ENCODE measurements around the gene GRID2. TPM values are rescaled to one million over a fixed set of nuclear protein-coding genes. Genes with fewer than 3 reads are reported as not detected.
A peak's percentile ranks its signal among the peaks of the same experiment; 100 is the strongest.

The GRID2 gene
- total and polyA plus RNA-seq, 10 of the 15 experiments (the other 5 are each of a cell fraction or from before 2014, with no cell fraction given) = not detected

GRCh38 chr4:93786149-93786548, 1482.4 kb downstream of the GRID2 start (continued):
- no peak for TF ChIP-seq SPI1 (IDR thresholded peaks at IDR 0.05; ENCODE audit: borderline replicate concordance, insufficient read depth, low read depth, low read length)

GRCh38 chr4:93788712-93789111, 1484.9 kb downstream of the GRID2 start:
- H3K4me3 ChIP-seq = no peak overlapping the region
- H4K20me1 ChIP-seq (ENCODE audit: control insufficient read depth, insufficient read depth) = no peaks in the 10 kb centered on the region
- H3K36me3 ChIP-seq (ENCODE audit: control insufficient read depth in 2 of 2, insufficient read depth in 2 of 2, low read length in 1 of 2) = no peaks in the 10 kb centered on the region
- 96% methylated on average over 1 of the region's 1 CpG for WGBS (ENCODE audit: insufficient coverage, insufficient replicate concordance, low lambda C conversion rate, missing lambda C conversion rate)
- no peaks in the 10 kb centered on the region for H3K9me3 ChIP-seq (replicated peaks; ENCODE audit: control insufficient read depth, insufficient read depth, low read length)
- no peaks in the 10 kb centered on the region for H3K4me1 ChIP-seq (ENCODE audit: control insufficient read depth, insufficient read depth, low read length)
- H3K27me3 ChIP-seq (replicated peaks in 1 of 2; ENCODE audit: control insufficient read depth in 2 of 2, insufficient read depth in 2 of 2, low read length in 1 of 2) = no peaks in the 10 kb centered on the region
- no peak overlapping the region for H3K4me2 ChIP-seq (ENCODE audit: control insufficient read depth, insufficient read depth)
- intact Hi-C loops (cut with micrococcal nuclease; ENCODE audit: unreplicated experiment) = loop anchor here (2.0 kb wide), 2 partner anchors 78 to 468 kb away; no protein-coding TSS in a partner anchor
- RAD21 ChIA-PET (ENCODE audit: unreplicated experiment) = interaction anchor here (1.6 to 2.0 kb wide), 2 partner anchors 77 to 79 kb away, joined by 5 to 6 read pairs; no protein-coding TSS in a partner anchor
- no peak for DNase-seq (ENCODE audit: low read depth, low spot score)
- no TSS peak for BruUV-seq (replicated peaks)
- no peak overlapping the region for H2AFZ ChIP-seq (ENCODE audit: control insufficient read depth, low read depth, low read length)
- CTCF ChIA-PET = interaction anchor here (0.7 to 2.5 kb wide), 8 partner anchors 9 to 339 kb away, joined by 3 to 11 read pairs (median 3); no protein-coding TSS in a partner anchor
- SMC1A ChIA-PET (ENCODE audit: uncharacterized antibody, unreplicated experiment) = interaction anchor here (1.1 to 1.7 kb wide), 2 partner anchors 11 to 78 kb away, joined by 3 read pairs; no protein-coding TSS in a partner anchor
- FAIRE-seq = peak; percentile 81
- ATAC-seq = peak; percentile 75
- no peak overlapping the region for H3K9ac ChIP-seq (ENCODE audit: control insufficient read depth, insufficient read depth, low read length)
- H3K27ac ChIP-seq (ENCODE audit: control insufficient read depth, insufficient read depth) = no peak overlapping the region
- POLR2A ChIA-PET = no interaction called here
- in situ Hi-C loops (cut with MboI) = loop anchor here (5.0 to 25.0 kb wide), 2 partner anchors 349 to 604 kb away; no protein-coding TSS in a partner anchor
- no peaks in the 10 kb centered on the region for H3K79me2 ChIP-seq (ENCODE audit: control insufficient read depth, insufficient read depth, low read length)
- TF ChIP-seq MTA3 (IDR thresholded peaks at IDR 0.05; ENCODE audit: borderline replicate concordance, low read length) = no peak
- no peak for TF ChIP-seq ZBTB4 (CRISPR knock-in tag; IDR thresholded peaks at IDR 0.05)
- no peak for TF ChIP-seq KDM1A (IDR thresholded peaks at IDR 0.05; ENCODE audit: borderline replicate concordance)
- TF ChIP-seq POLR2AphosphoS2 (IDR thresholded peaks at IDR 0.05; ENCODE audit: low read depth, low read length) = no peak
- TF ChIP-seq NFYA (IDR thresholded peaks at IDR 0.05; ENCODE audit: borderline replicate concordance, low read depth, low read length) = no peak
- peak; percentile 21; the same call in 1 of the 2 replicates for TF ChIP-seq SMC3 (IDR thresholded peaks at IDR 0.05; ENCODE audit: borderline replicate concordance, low read length)
- TF ChIP-seq GATAD2B (conservative IDR thresholded peaks at IDR 0.05; ENCODE audit: low read depth) = no peak
- TF ChIP-seq LARP7 (IDR thresholded peaks at IDR 0.05) = no peak
- no peak for TF ChIP-seq ZNF687 (IDR thresholded peaks at IDR 0.05)
- TF ChIP-seq RAD51 (IDR thresholded peaks at IDR 0.05) = no peak
- TF ChIP-seq MTA2 (IDR thresholded peaks at IDR 0.05; ENCODE audit: low read depth) = no peak
- TF ChIP-seq CTCF (IDR thresholded peaks at IDR 0.05 in 2 of 3, conservative IDR thresholded peaks at IDR 0.05 in 1 of 3; ENCODE audit: control insufficient read depth in 2 of 3, extremely low read depth in 1 of 3, insufficient read depth in 1 of 3, low read depth in 3 of 3, low read length in 3 of 3) = peak; percentile 27 to 43 (median 41); a peak in 5 of 6 replicates

All from GM12878 (cell line).